RWPE2 (cell line): ENCODE results near the gene RNF223.

Source experiments
- ATAC-seq: fragments of 200-7000 bp; cut with Tn5 transposase; 3 replicates; pipeline ENCODE4 v1.9.1; 2021; ENCODE audit warnings: low read depth
- DNase-seq: peaks from one replicate; pipeline ENCODE4 v3.0.0-alpha.2; 2020; ENCODE audit warnings: low spot score
- H3K27ac ChIP-seq: fragments of 450-650 bp; 2 replicates; pipeline ENCODE4 v1.5.1; 2017; ENCODE audit warnings: mild to moderate bottlenecking; ENCODE audit not compliant: poor library complexity, severe bottlenecking
- H3K27me3 ChIP-seq: fragments of 250-450 bp; sonication (Bioruptor Pico); 2 replicates; pipeline ENCODE4 v1.5.1; 2021; ENCODE audit warnings: mild to moderate bottlenecking, moderate library complexity; ENCODE audit not compliant: insufficient read depth, poor library complexity, severe bottlenecking
- H3K36me3 ChIP-seq: fragments of 250-450 bp; sonication (Bioruptor Pico); 2 replicates; pipeline ENCODE4 v1.5.1; 2020; ENCODE audit warnings: low read depth, mild to moderate bottlenecking, moderate library complexity
- H3K4me1 ChIP-seq: fragments of 250-450 bp; sonication (Bioruptor Pico); 2 replicates; pipeline ENCODE4 v1.5.1; 2021; ENCODE audit warnings: mild to moderate bottlenecking, moderate library complexity; ENCODE audit not compliant: insufficient read depth, poor library complexity, severe bottlenecking
- H3K4me3 ChIP-seq: fragments of 250-450 bp; sonication (Bioruptor Pico); 2 replicates; pipeline ENCODE4 v1.5.1; 2021; ENCODE audit warnings: mild to moderate bottlenecking, moderate library complexity; ENCODE audit not compliant: severe bottlenecking
- H3K9me3 ChIP-seq: fragments of 250-450 bp; sonication (Bioruptor Pico); 2 replicates; pipeline ENCODE4 v1.5.1; 2021; ENCODE audit warnings: mild to moderate bottlenecking, moderate library complexity; ENCODE audit not compliant: severe bottlenecking
- TF ChIP-seq, protein P1 (sequence below): fragments of 450-650 bp; IDR thresholded peaks from one replicate; pipeline ENCODE4 v1.5.1; 2017; ENCODE audit warnings: mild to moderate bottlenecking, moderate library complexity; ENCODE audit not compliant: poor library complexity, severe bottlenecking

Gene RNF223

DNA sequence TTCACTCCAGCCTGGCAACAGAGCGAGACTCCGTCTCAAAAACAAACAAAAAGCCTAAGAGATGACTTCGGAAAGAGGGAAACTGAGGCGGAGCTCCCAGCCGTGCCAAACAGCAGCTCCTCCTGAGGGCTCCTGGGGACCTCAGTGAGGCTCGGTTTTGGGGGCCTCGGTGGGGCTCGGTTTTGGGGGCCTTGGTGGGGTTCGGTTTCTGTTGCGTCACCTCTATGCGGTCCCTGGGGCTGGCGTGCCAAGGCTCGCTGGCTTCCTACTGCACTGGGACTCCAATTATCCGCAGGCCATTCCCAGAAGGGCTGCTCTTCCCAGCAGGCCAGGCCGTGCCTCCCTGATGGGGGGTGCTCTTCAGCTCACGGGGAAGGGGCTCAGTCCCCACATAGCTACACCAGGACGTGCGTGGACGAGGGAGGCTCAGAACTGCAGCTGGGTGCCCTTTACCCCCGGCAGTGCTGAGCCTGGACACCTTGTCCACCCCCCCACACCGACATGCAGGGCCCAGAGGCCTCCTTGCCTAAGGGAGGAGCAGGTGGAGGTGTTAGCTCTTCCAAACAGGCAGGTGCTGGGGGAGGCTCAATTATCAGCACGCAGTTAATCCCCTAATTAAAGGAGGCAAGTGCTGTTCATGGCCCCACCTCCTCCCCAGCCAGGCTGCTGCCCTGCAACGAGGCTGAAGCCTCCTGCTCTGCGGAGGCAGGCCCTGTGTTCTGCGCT lies 46.9 kb upstream of the RNF223 start:
- peaks cover 9% of the 10 kb centered on the region for H3K27me3 ChIP-seq

DNA sequence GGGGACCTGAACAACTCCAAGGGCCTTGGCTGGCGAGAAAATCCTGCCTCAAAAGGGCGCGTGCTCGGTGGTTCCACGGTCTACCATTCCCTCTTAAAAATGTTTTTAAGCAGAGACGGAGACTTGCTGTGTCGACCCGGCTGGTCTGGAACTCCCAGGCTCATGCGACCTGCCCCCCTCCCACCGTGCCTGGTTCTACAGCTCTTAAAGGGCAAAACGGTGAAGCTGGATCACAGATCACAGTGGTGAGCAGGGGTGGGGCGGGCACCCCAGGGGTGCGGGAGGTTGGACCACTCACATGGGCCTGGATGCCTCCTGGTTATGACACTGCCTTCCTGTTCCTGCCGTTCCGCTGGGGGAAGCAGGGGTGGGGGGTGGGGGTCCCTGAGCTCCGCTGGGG lies 46.0 kb upstream of the RNF223 start:
- Histone ChIP-seq H3K4me3 (no peak overlapping the region), H3K27me3 (peaks cover 9% of the 10 kb centered on the region), H3K9me3 (no peaks in the 10 kb centered on the region), H3K27ac (no peak overlapping the region), H3K4me1 (no peaks in the 10 kb centered on the region), H3K36me3 (no peaks in the 10 kb centered on the region)
- ATAC-seq: no peak
- DNase-seq: peak; percentile 36
- TF ChIP-seq, protein P1, sequence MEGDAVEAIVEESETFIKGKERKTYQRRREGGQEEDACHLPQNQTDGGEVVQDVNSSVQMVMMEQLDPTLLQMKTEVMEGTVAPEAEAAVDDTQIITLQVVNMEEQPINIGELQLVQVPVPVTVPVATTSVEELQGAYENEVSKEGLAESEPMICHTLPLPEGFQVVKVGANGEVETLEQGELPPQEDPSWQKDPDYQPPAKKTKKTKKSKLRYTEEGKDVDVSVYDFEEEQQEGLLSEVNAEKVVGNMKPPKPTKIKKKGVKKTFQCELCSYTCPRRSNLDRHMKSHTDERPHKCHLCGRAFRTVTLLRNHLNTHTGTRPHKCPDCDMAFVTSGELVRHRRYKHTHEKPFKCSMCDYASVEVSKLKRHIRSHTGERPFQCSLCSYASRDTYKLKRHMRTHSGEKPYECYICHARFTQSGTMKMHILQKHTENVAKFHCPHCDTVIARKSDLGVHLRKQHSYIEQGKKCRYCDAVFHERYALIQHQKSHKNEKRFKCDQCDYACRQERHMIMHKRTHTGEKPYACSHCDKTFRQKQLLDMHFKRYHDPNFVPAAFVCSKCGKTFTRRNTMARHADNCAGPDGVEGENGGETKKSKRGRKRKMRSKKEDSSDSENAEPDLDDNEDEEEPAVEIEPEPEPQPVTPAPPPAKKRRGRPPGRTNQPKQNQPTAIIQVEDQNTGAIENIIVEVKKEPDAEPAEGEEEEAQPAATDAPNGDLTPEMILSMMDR: no peak

More for the DNA sequence above, 46.9 kb upstream of the RNF223 start:
- no peaks in the 10 kb centered on the region for H3K4me1 ChIP-seq
- ATAC-seq: no peak
- H3K36me3 ChIP-seq: no peaks in the 10 kb centered on the region
- DNase-seq: peak; percentile 41
- no peak overlapping the region for H3K27ac ChIP-seq
- TF ChIP-seq, protein P1: no peak
- no peak overlapping the region for H3K4me3 ChIP-seq
- no peaks in the 10 kb centered on the region for H3K9me3 ChIP-seq

GRCh38 chr1:1119272-1119890 lies 45.3 kb upstream of the RNF223 start:
- H3K27me3 ChIP-seq: peaks cover 9% of the 10 kb centered on the region
- H3K9me3 ChIP-seq: no peaks in the 10 kb centered on the region
- no peak overlapping the region for H3K4me3 ChIP-seq
- H3K27ac ChIP-seq: no peak overlapping the region
- no peaks in the 10 kb centered on the region for H3K4me1 ChIP-seq
- no peaks in the 10 kb centered on the region for H3K36me3 ChIP-seq
- TF ChIP-seq, protein P1: no peak
- ATAC-seq (no peak), DNase-seq (no peak)

DNA sequence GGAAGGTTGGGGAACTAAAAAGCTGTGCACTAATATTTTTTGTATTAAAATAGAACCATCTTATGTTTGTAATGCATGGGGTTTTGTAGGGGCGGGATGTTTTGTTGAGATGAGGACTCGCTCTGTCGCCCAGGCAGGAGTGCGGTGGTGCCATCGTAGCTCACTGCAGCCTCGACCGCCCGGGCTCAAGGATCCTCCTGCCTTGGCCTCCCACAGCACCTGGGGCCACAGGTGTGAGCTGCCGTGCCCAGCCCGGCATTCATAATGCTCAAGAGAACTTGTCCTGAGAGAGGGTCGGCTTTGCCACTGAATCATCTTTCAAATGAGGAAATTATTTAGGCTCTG lies 44.7 kb upstream of the RNF223 start:
- ATAC-seq: no peak
- TF ChIP-seq, protein P1: no peak
- H3K27ac ChIP-seq: no peak overlapping the region
- DNase-seq: peak; percentile 29
- no peak overlapping the region for H3K4me3 ChIP-seq
- H3K4me1 ChIP-seq: no peaks in the 10 kb centered on the region
- no peaks in the 10 kb centered on the region for H3K9me3 ChIP-seq
- H3K27me3 ChIP-seq: peaks cover 9% of the 10 kb centered on the region
- H3K36me3 ChIP-seq: no peaks in the 10 kb centered on the region
